Measurements from ENCODE around the gene DYRK1A. TPM values are rescaled to one million over a fixed set of nuclear protein-coding genes. Genes with fewer than 3 reads are reported as not detected.

Gene DYRK1A
- total and polyA plus RNA-seq, 10 of the 15 experiments (the other 5 are each of a cell fraction or from before 2014, with no cell fraction given) = 2.4 to 68.6 (median 30.7) TPM

DNA sequence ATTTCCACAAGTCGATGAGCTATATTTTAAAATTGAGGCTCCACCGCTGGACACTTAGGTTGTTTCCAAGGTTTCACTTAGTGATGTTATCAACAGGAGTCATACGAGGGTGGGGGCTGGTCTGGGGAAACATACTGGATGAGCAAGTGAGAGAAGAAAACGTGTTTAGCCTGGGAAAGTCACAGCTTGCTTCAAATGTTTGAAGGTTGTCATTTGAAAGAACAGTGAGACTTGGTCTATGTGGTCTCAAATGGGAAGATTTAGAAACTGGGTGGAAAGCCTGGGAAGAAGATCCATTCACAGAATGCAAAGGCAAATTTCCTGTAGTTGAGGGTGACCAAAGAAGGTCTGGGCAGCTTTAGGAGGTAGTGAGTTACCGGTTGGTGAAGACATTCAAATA lies 9.9 kb upstream of the DYRK1A start (continued):
- TF ChIP-seq, protein P1, sequence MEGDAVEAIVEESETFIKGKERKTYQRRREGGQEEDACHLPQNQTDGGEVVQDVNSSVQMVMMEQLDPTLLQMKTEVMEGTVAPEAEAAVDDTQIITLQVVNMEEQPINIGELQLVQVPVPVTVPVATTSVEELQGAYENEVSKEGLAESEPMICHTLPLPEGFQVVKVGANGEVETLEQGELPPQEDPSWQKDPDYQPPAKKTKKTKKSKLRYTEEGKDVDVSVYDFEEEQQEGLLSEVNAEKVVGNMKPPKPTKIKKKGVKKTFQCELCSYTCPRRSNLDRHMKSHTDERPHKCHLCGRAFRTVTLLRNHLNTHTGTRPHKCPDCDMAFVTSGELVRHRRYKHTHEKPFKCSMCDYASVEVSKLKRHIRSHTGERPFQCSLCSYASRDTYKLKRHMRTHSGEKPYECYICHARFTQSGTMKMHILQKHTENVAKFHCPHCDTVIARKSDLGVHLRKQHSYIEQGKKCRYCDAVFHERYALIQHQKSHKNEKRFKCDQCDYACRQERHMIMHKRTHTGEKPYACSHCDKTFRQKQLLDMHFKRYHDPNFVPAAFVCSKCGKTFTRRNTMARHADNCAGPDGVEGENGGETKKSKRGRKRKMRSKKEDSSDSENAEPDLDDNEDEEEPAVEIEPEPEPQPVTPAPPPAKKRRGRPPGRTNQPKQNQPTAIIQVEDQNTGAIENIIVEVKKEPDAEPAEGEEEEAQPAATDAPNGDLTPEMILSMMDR (IDR thresholded peaks at IDR 0.05 in 2 of 3, conservative IDR thresholded peaks at IDR 0.05 in 1 of 3; ENCODE audit: control insufficient read depth in 2 of 3, extremely low read depth in 1 of 3, insufficient read depth in 1 of 3, low read depth in 3 of 3, low read length in 3 of 3) = no peak

DNA sequence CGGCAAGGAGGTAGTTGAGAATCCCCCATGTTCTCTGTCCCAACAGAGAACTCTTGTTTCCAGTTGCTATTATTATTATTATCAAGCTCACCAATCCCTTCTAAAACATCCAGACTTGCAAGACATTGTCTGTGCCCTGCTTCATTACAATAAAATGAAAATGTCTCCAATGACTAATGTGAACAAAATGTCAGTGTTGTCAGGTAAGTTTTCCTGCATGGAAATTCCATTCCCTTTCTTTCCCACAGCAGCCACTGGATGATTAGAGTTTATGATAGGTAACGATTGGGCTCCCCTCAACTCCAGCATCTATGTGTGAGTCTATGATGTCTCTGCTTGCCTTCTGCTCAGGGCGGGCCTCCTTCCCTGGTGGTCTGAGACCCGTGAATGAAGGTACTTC lies 8.9 kb upstream of the DYRK1A start:
- Histone ChIP-seq H3K27ac (ENCODE audit: control insufficient read depth, insufficient read depth) (no peak overlapping the region), H2AFZ (ENCODE audit: control insufficient read depth, low read depth, low read length) (no peak overlapping the region; the same call in 1 of the 2 replicates), H3K9me3 (replicated peaks; ENCODE audit: control insufficient read depth, insufficient read depth, low read length) (no peaks in the 10 kb centered on the region; the same call in 2 of the 3 replicates), H3K4me1 (ENCODE audit: control insufficient read depth, insufficient read depth, low read length) (no peaks in the 10 kb centered on the region), H3K27me3 (replicated peaks in 1 of 2; ENCODE audit: control insufficient read depth in 2 of 2, insufficient read depth in 2 of 2, low read length in 1 of 2) (no peaks in the 10 kb centered on the region), H3K4me3 (no peak overlapping the region), H3K79me2 (ENCODE audit: control insufficient read depth, insufficient read depth, low read length) (no peaks in the 10 kb centered on the region), H3K4me2 (ENCODE audit: control insufficient read depth, insufficient read depth) (no peak overlapping the region), H4K20me1 (ENCODE audit: control insufficient read depth, insufficient read depth) (no peaks in the 10 kb centered on the region), H3K36me3 (ENCODE audit: control insufficient read depth in 2 of 2, insufficient read depth in 2 of 2, low read length in 1 of 2) (no peaks in the 10 kb centered on the region), H3K9ac (ENCODE audit: control insufficient read depth, insufficient read depth, low read length) (no peak overlapping the region)
- TF ChIP-seq, protein P2, sequence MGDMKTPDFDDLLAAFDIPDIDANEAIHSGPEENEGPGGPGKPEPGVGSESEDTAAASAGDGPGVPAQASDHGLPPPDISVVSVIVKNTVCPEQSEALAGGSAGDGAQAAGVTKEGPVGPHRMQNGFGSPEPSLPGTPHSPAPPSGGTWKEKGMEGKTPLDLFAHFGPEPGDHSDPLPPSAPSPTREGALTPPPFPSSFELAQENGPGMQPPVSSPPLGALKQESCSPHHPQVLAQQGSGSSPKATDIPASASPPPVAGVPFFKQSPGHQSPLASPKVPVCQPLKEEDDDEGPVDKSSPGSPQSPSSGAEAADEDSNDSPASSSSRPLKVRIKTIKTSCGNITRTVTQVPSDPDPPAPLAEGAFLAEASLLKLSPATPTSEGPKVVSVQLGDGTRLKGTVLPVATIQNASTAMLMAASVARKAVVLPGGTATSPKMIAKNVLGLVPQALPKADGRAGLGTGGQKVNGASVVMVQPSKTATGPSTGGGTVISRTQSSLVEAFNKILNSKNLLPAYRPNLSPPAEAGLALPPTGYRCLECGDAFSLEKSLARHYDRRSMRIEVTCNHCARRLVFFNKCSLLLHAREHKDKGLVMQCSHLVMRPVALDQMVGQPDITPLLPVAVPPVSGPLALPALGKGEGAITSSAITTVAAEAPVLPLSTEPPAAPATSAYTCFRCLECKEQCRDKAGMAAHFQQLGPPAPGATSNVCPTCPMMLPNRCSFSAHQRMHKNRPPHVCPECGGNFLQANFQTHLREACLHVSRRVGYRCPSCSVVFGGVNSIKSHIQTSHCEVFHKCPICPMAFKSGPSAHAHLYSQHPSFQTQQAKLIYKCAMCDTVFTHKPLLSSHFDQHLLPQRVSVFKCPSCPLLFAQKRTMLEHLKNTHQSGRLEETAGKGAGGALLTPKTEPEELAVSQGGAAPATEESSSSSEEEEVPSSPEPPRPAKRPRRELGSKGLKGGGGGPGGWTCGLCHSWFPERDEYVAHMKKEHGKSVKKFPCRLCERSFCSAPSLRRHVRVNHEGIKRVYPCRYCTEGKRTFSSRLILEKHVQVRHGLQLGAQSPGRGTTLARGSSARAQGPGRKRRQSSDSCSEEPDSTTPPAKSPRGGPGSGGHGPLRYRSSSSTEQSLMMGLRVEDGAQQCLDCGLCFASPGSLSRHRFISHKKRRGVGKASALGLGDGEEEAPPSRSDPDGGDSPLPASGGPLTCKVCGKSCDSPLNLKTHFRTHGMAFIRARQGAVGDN (IDR thresholded peaks at IDR 0.05) = no peak
- TF ChIP-seq HDAC2 (IDR thresholded peaks at IDR 0.05) = no peak
- TF ChIP-seq BRCA1 (IDR thresholded peaks at IDR 0.05; ENCODE audit: low read depth, low read length) = no peak
- TF ChIP-seq HDGF (IDR thresholded peaks at IDR 0.05) = no peak
- TF ChIP-seq, protein P3, sequence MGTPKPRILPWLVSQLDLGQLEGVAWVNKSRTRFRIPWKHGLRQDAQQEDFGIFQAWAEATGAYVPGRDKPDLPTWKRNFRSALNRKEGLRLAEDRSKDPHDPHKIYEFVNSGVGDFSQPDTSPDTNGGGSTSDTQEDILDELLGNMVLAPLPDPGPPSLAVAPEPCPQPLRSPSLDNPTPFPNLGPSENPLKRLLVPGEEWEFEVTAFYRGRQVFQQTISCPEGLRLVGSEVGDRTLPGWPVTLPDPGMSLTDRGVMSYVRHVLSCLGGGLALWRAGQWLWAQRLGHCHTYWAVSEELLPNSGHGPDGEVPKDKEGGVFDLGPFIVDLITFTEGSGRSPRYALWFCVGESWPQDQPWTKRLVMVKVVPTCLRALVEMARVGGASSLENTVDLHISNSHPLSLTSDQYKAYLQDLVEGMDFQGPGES (IDR thresholded peaks at IDR 0.05) = no peak
- TF ChIP-seq RCOR1 (conservative IDR thresholded peaks at IDR 0.05; ENCODE audit: low read depth, low read length) = no peak
- no peak for TF ChIP-seq SP1 (IDR thresholded peaks at IDR 0.05; ENCODE audit: low read depth, low read length)
- TF ChIP-seq DPF2 (IDR thresholded peaks at IDR 0.05) = no peak
- no peak for TF ChIP-seq BHLHE40 (IDR thresholded peaks at IDR 0.05; ENCODE audit: borderline replicate concordance in 1 of 2, low read depth in 2 of 2, low read length in 1 of 2)
- POLR2A ChIA-PET = no interaction called here
- SMC1A ChIA-PET (ENCODE audit: uncharacterized antibody, unreplicated experiment) = interaction anchor here (1.3 to 1.5 kb wide), 2 partner anchors 15 to 139 kb away, joined by 3 to 4 read pairs; no protein-coding TSS in a partner anchor
- 61% methylated on average over 4 of the region's 4 CpGs for WGBS (ENCODE audit: insufficient coverage, insufficient replicate concordance, low lambda C conversion rate, missing lambda C conversion rate)
- FAIRE-seq (no peak), DNase-seq (ENCODE audit: low read depth, low spot score) (no peak), ATAC-seq (no peak)
- no TSS peak for BruUV-seq (replicated peaks)
- CTCF ChIA-PET = no interaction called here
- RAD21 ChIA-PET (ENCODE audit: unreplicated experiment) = no interaction called here
- intact Hi-C loops (cut with micrococcal nuclease; ENCODE audit: unreplicated experiment) = loop anchor here (10.0 kb wide), 1 partner anchor 53 kb away; no protein-coding TSS in a partner anchor
- in situ Hi-C loops (cut with MboI) = no loop called here

Data from GM12878 (cell line).